Sigmoid colon (tissue), 7 donors: ENCODE data around the gene CAST. TPM values are rescaled to one million over a fixed set of nuclear protein-coding genes. Genes with fewer than 3 reads are reported as not detected.

Source experiments
- DNase-seq: peaks from one replicate; pipeline ENCODE4 v3.0.0-alpha.2; 2019
- H3K27ac ChIP-seq, 4 donors: fragments of 200-600 bp; sonication (generic); one replicate each; pipeline ENCODE4 v1.5.1; 2016 to 2019; ENCODE audit warnings: mild to moderate bottlenecking in 1 of 4
- H3K27me3 ChIP-seq, 3 donors: fragments of 200-600 bp; sonication (generic); one replicate each; pipeline ENCODE4 v1.5.1; 2019; ENCODE audit warnings: mild to moderate bottlenecking in 1 of 3
- H3K36me3 ChIP-seq, 4 donors: fragments of 200-600 bp; sonication (generic); one replicate each; pipeline ENCODE4 v1.5.1; 2016 to 2019
- H3K4me1 ChIP-seq, 4 donors: fragments of 200-600 bp; sonication (generic); one replicate each; pipeline ENCODE4 v1.5.1; 2017 to 2019
- H3K4me3 ChIP-seq, 4 donors: fragments of 200-600 bp; sonication (generic); one replicate each; pipeline ENCODE4 v1.5.1; 2017 to 2019; ENCODE audit warnings: mild to moderate bottlenecking in 2 of 4, moderate library complexity in 1 of 4
- H3K9me3 ChIP-seq, 4 donors: fragments of 200-600 bp in 3 of 4; sonication (generic) in 3 of 4; one replicate each; pipeline versions ENCODE4 v1.5.1 to v1.6.1; 2013 to 2019
- CTCF ChIP-seq, 4 experiments: fragments of 450-650 bp in 3 of 4; fragments of 200-600 bp in 1 of 4; IDR thresholded peaks; one replicate each; pipeline ENCODE4 v1.5.1; 2016 to 2019; ENCODE audit warnings: antibody characterized with exemption in 4 of 4, mild to moderate bottlenecking in 3 of 4, moderate library complexity in 2 of 4
- EP300 ChIP-seq, 4 donors: sonication (generic); formaldehyde crosslinking; IDR thresholded peaks; one replicate each; pipeline ENCODE4 v1.6.1; 2017; ENCODE audit warnings: antibody characterized with exemption in 4 of 4
- POLR2A ChIP-seq, 2 donors: fragments of 450-650 bp; IDR thresholded peaks; one replicate each; pipeline ENCODE4 v1.6.1; 2016; ENCODE audit warnings: antibody characterized with exemption in 2 of 2, mild to moderate bottlenecking in 2 of 2, moderate library complexity in 2 of 2
- POLR2AphosphoS5 ChIP-seq, 4 donors: sonication (generic); formaldehyde crosslinking; IDR thresholded peaks; one replicate each; pipeline ENCODE4 v1.6.1; 2017; ENCODE audit warnings: antibody characterized with exemption in 4 of 4
- WGBS, 2 donors: extraction: QIAGEN DNeasy Blood & Tissue Kit; methylation state at CpG; one replicate each; pipeline ENCODE4 v1.1.7; 2013; 5-methylcytosine and 5-hydroxymethylcytosine counted together
- intact Hi-C: fragments of 100-400 bp; cut with DNase I; formaldehyde crosslinking; loops from one replicate; pipeline ENCODE4 v1.15.1; 2023
- polyA plus RNA-seq, 3 donors: library from polyadenylated mRNA; stranded (reverse); fragments of 200-250 nt; gene quantifications; one replicate each; pipeline ENCODE4 v1.2.3, GENCODE V29; 2013
- total RNA-seq, 4 donors: library from RNA; depleted of rRNA; stranded (reverse); fragments of >200 nt; gene quantifications; one replicate each; pipeline ENCODE4 v1.1.0, GENCODE V29; 2016
- donor health status: healthy with polysubstance abuse.
- donor health status: Bipolar disorder and iron deficiency.
- donor health status: healthy.

CAST gene
- total and polyA plus RNA-seq, 7 donors = 138 to 348 (median 225) TPM

GRCh38 chr5:96648593-96648992, 13.6 kb upstream of the CAST start:
- Histone ChIP-seq H3K4me1 (no peaks in the 10 kb centered on the region), H3K4me3 (no peak overlapping the region), H3K9me3 (no peaks in the 10 kb centered on the region), H3K27me3 (no peaks in the 10 kb centered on the region), H3K36me3 (no peaks in the 10 kb centered on the region), H3K27ac (no peak overlapping the region)
- no peak for TF ChIP-seq EP300 (IDR thresholded peaks at IDR 0.05)
- TF ChIP-seq POLR2A (IDR thresholded peaks at IDR 0.05) = no peak
- TF ChIP-seq POLR2AphosphoS5 (IDR thresholded peaks at IDR 0.05) = no peak
- intact Hi-C loops = no loop called here
- WGBS, 2 donors = 27 to 51% methylated on average over 4 of the region's 4 CpGs
- DNase-seq = no peak

- 15 to 56% methylated on average over 3 of the region's 3 CpGs for WGBS, 2 donors
- Histone ChIP-seq H3K36me3 (no peaks in the 10 kb centered on the region), H3K9me3 (no peaks in the 10 kb centered on the region), H3K27me3 (no peaks in the 10 kb centered on the region), H3K4me1 (no peaks in the 10 kb centered on the region), H3K4me3 (no peak overlapping the region), H3K27ac (no peak overlapping the region)
- TF ChIP-seq EP300 (IDR thresholded peaks at IDR 0.05) (no peak), POLR2AphosphoS5 (IDR thresholded peaks at IDR 0.05) (no peak), POLR2A (IDR thresholded peaks at IDR 0.05) (no peak), CTCF (IDR thresholded peaks at IDR 0.05) (no peak)
- intact Hi-C loops = no loop called here
- no peak for DNase-seq
Measured at GRCh38 chr5:96649251-96649662, 12.9 kb upstream of the CAST start.

GRCh38 chr5:96649681-96650540, 12.3 kb upstream of the CAST start:
- H3K27ac ChIP-seq = no peak overlapping the region
- no peaks in the 10 kb centered on the region for H3K9me3 ChIP-seq
- no peak for DNase-seq
- intact Hi-C loops = no loop called here
- TF ChIP-seq POLR2A (IDR thresholded peaks at IDR 0.05) = no peak
- TF ChIP-seq EP300 (IDR thresholded peaks at IDR 0.05) = no peak
- TF ChIP-seq POLR2AphosphoS5 (IDR thresholded peaks at IDR 0.05) = no peak
- TF ChIP-seq CTCF (IDR thresholded peaks at IDR 0.05) = no peak
- WGBS, 2 donors = 21 to 67% methylated on average over 5 of the region's 5 CpGs
- no peak overlapping the region for H3K4me3 ChIP-seq
- H3K4me1 ChIP-seq = no peaks in the 10 kb centered on the region
- H3K27me3 ChIP-seq = no peaks in the 10 kb centered on the region
- H3K36me3 ChIP-seq = no peaks in the 10 kb centered on the region

GRCh38 chr5:96651047-96651446, 11.1 kb upstream of the CAST start:
- H3K4me1 ChIP-seq = no peaks in the 10 kb centered on the region
- no peak overlapping the region for H3K4me3 ChIP-seq
- no peak for DNase-seq
- no peak for TF ChIP-seq CTCF (IDR thresholded peaks at IDR 0.05)
- intact Hi-C loops = no loop called here
- H3K27me3 ChIP-seq = no peaks in the 10 kb centered on the region
- 86 to 88% methylated on average over 5 of the region's 5 CpGs for WGBS, 2 donors
- no peaks in the 10 kb centered on the region for H3K9me3 ChIP-seq
- no peak overlapping the region for H3K27ac ChIP-seq
- no peaks in the 10 kb centered on the region for H3K36me3 ChIP-seq

GRCh38 chr5:96651948-96652753, 10.0 kb upstream of the CAST start:
- 74 to 76% methylated on average over 4 of the region's 4 CpGs for WGBS, 2 donors
- intact Hi-C loops = no loop called here
- Histone ChIP-seq H3K4me1 (peaks cover 0 to 4% (median 0%) of the 10 kb centered on the region in 4 donors), H3K36me3 (no peaks in the 10 kb centered on the region), H3K27me3 (no peaks in the 10 kb centered on the region), H3K27ac (no peak overlapping the region), H3K4me3 (no peak overlapping the region), H3K9me3 (no peaks in the 10 kb centered on the region)
- no peak for TF ChIP-seq POLR2AphosphoS5 (IDR thresholded peaks at IDR 0.05)
- TF ChIP-seq CTCF (IDR thresholded peaks at IDR 0.05) = no peak
- no peak for TF ChIP-seq POLR2A (IDR thresholded peaks at IDR 0.05)
- TF ChIP-seq EP300 (IDR thresholded peaks at IDR 0.05) = no peak
- no peak for DNase-seq
